GM19463 (cell line): ENCODE data around the gene PLD1.
"Not testable (repeated sequence)": the region's sequence is repeated elsewhere in the genome, so short reads cannot be mapped to it uniquely, and the experiment has no call there.

ENCODE experiments used
- ATAC-seq: cut with Tn5 transposase; IDR thresholded peaks from one replicate; pipeline ENCODE4 v1.9.1; 2021; ENCODE audit warnings: mild to moderate bottlenecking, moderate library complexity; ENCODE audit not compliant: unreplicated experiment

The PLD1 gene

GRCh38 chr3:171809861-171810628 is at the start of gene PLD1:
TSS of gene PLD1 (minus strand) at chr3:171810483. CDS start at chr3:171738051, 72,432 bp downstream.
- peak; percentile 64 for ATAC-seq

DNA sequence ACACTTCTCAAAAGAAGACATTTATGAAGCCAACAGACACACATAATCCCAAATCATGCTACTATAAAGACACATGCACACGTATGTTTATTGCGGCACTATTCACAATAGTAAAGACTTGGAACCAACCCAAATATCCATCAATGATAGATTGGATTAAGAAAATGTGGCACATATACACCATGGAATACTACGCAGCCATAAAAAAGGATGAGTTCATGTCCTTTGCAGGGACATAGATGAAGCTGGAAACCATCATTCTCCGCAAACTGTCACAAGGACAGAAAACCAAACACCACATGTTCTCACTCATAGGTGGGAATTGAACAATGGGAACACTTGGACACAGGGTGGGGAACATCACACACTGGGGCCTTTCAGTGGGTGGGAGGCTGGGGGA is 48.5 kb upstream of the PLD1 start:
- not testable (repeated sequence) for ATAC-seq

- no peak for ATAC-seq
These were observed 44.5 kb upstream of the PLD1 start for GRCh38 chr3:171854649-171855305.

- no peak for ATAC-seq
These were observed 41.4 kb upstream of the PLD1 start for GRCh38 chr3:171851660-171852058.

GRCh38 chr3:171850960-171851659 is 40.8 kb upstream of the PLD1 start:
- no peak for ATAC-seq

GRCh38 chr3:171850320-171850959 is 40.2 kb upstream of the PLD1 start:
- no peak for ATAC-seq

DNA sequence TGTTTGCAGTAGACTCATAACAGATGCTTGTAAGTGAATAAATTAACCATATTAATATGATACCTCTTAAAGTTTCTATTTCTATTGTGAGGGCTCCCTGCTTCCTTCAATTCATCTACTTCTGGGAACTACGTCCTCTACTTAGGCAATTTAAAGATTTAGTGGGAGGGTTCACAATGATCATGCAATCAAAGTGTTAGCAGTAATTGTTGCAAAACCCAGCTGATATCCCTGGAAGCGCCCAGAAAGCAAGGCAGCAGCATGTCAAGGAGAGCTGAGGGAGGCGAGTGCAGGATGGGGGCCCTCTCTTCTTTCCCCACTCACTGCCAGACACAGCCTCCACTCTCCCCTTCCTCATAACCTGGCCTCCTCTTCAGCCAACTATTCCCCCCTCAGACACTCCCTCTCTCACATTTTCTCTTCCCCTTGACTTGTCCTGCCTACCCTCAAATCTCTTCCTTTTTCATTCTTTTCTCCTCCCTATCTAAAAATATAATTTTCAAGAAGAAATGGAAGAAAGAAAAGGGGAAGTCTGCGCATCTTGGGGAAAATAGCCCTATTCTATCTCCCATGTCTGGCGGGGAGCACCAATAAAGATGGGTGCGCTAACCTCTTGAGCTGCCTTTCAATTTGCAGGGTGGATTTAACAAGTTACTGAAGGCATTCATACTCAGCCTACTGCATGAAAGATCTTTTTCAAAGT is 39.5 kb upstream of the PLD1 start:
- ATAC-seq: no peak

- ATAC-seq: no peak
These were observed 37.4 kb upstream of the PLD1 start for GRCh38 chr3:171847595-171848259.

DNA sequence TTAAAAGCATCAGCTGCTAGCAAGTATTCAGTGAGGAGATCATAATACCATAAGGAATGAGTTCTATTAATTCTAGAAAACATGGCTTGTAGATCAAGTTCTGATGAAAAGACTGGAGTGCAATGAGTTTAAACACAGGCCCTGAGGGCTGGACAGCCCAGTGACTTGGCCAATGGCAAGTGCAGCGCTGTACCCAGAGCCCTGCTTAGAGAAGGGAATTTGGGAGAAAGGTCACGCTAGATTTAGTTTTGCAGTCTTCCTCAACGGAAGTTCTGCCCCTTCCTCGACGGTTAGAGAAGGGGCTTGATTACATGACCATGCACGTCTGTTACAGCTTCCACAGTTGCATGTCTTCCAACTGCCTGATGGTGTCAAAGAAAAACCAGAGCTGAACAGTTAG is 36.9 kb upstream of the PLD1 start:
- no peak for ATAC-seq

GRCh38 chr3:171846597-171846996 is 36.3 kb upstream of the PLD1 start:
- ATAC-seq: peak; percentile 97

GRCh38 chr3:171845481-171846284 is 35.4 kb upstream of the PLD1 start:
- ATAC-seq: no peak

DNA sequence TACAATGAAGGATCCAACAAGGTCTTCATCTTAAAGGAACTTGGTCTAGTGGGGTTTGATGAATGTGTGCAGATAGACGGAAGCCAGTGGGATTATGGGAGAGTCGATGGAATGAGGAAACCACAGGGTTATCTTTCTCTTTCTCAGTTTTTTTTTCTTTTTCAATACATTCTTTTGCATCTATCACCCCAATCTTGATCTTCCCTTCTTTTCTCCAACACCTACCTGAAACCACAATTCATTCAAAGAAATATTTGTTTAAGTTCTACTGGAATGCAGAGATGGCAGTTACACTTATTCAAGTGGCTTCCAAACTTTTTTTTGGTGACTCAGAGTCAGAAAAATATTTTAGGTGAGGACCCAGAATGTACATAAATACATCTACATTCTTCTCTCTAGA is 34.6 kb upstream of the PLD1 start:
- no peak for ATAC-seq

GRCh38 chr3:171842864-171843518 is 32.7 kb upstream of the PLD1 start, which contains the start of gene TMEM212:
TSS of gene TMEM212 (plus strand) at chr3:171843349. CDS start at chr3:171843384, 35 bp downstream.
- no peak for ATAC-seq

DNA sequence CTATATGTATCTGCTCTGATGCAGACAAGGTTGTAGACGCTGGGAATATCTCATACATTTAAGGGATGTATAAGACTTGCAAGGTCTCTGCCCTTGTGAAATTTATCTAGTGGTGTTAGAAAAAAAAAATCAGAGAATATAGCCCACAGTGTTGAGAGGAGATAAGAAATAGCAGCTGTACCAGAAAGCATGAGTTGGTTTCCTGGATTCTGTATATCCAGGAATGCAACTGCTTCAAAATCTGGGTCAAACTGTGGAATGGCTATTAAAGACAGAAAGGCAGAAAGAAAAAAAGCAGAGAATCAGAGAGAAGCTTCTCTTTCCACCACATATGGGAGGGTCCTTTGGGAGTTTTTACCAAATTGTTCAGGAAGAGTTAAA is 31.3 kb upstream of the PLD1 start:
- no peak for ATAC-seq

DNA sequence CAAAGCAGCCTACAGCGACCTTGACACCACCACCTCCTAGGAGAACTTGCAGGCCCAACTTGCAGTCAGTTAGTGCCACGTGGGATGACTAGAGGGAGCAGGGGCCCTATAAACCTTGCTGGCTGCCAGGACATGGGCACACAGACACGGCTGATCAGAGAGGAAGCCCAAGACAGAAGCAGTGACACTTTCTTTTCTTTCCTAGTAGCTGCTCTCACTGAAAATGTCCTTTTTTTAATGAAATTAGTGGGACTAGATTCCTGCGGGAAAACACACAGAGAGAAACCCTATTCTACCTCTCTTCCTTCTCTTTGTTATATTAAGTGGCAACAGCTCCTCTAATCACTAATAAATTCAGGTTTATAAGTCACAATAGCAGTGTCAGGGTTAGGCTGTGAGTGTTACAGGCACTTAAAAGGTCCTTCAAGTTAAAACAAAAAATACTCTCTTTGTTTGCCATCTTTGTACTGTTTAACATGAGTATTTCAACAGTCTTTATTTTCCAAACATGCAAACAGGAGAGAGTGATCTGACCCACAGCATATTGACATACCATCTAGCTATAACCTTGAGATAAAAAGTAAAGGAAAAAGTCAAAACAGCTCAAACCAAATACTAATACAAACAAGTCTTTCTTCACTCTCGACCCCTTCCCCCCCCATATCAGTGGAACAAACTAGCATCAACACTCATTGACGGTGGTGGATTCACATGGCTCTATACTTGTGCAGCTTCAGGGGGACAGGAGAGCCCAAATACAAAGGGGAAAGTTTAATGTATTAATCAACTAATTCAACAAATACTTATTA is 30.7 kb upstream of the PLD1 start:
- ATAC-seq: no peak

GRCh38 chr3:171840445-171840810 is 30.1 kb upstream of the PLD1 start:
- ATAC-seq: no peak

GRCh38 chr3:171839270-171839669 is 29.0 kb upstream of the PLD1 start:
- ATAC-seq: no peak

DNA sequence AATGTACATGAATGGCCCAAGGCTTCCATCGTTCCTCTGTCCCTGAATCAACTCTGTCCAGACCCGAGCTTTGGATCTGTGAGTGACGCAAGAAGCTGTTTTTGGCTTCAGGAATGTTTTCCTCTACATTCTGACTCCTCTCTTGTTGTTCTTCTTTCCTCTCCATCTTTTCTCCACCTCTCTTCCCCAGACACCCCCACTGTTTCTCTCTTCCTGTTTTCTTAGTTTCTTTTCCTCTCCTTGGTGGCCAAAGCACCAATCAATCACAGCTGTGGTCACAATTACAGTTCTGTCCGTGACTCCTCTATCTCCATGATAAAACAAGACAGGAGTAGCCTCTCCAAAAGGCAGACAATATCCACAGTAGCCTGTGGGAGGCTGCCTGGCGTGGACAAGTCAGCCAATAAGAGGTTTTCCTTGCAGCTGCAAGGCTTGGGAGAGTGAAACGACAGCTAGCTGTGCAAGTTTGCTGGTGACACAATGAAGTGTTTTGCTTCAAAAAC is 28.0 kb upstream of the PLD1 start:
- ATAC-seq: no peak
